NB4 (cell line): ENCODE results near the gene SLC38A10.

Source experiments
- DNase-seq: peaks from one replicate; pipeline ENCODE4 v3.0.0; 2010; ENCODE audit warnings: low read depth
- H3K4me3 ChIP-seq: one replicate; pipeline ENCODE4 v1.5.1; 2011; ENCODE audit warnings: mild to moderate bottlenecking, low read depth, low read length, moderate library complexity
- MYC ChIP-seq: IDR thresholded peaks from 2 replicates; pipeline ENCODE4 v1.6.1; 2011; ENCODE audit warnings: low read depth, low read length
- POLR2A ChIP-seq: IDR thresholded peaks from 2 replicates; pipeline ENCODE4 v1.6.1; 2011; ENCODE audit warnings: mild to moderate bottlenecking; ENCODE audit not compliant: insufficient read length; ENCODE audit errors: extremely low read depth
- TF ChIP-seq, protein P1 (sequence below): IDR thresholded peaks from one replicate; pipeline ENCODE4 v1.5.1; 2012; ENCODE audit warnings: low read depth, low read length
- TF ChIP-seq, protein P2 (sequence below): IDR thresholded peaks from 2 replicates; pipeline ENCODE4 v1.6.1; 2011; ENCODE audit warnings: low read depth, low read length

SLC38A10 gene

DNA sequence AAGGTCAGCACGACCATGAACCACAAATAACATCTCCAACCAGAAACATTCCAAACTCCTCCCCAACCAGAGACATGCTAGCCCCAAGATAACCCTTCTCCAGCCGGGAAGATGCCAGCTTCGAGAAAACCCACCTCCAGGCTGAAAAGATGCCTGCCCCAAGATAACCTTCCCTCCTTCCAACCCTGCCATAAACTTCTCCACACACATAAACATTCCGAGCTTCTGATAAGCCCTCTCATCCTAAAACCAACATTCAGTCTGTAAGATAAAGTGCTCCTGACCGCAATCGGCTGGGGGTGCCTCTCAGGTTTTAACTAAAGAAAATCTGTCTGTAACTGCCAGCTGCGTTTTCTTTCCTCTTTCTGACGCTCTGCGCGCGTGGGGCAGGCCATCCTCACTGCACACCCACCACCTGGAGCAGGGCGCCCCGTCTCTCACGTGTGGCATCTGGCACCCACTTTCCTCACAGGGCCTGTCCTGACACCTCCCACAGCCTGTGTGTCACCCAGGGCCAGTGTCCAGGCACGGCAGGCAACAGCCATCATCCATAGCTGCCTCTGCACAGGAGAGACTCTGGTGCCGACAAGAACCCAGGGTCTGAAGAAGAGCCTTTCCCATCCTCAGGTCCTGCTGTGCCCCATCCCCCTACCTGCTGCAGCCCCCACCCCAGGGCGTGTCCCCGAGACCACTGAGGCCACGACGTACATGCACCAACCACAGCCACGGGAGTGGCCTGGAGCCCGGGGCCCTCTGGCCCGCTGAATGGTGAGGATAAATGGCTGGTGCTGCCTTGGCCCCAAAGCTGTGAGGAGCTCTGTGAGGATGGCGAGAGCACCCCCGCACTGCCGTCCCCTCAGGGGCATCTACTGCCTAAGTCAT lies 59.9 kb downstream of the SLC38A10 start:
- no peak for DNase-seq
- no peak for TF ChIP-seq POLR2A
- TF ChIP-seq, protein P1, sequence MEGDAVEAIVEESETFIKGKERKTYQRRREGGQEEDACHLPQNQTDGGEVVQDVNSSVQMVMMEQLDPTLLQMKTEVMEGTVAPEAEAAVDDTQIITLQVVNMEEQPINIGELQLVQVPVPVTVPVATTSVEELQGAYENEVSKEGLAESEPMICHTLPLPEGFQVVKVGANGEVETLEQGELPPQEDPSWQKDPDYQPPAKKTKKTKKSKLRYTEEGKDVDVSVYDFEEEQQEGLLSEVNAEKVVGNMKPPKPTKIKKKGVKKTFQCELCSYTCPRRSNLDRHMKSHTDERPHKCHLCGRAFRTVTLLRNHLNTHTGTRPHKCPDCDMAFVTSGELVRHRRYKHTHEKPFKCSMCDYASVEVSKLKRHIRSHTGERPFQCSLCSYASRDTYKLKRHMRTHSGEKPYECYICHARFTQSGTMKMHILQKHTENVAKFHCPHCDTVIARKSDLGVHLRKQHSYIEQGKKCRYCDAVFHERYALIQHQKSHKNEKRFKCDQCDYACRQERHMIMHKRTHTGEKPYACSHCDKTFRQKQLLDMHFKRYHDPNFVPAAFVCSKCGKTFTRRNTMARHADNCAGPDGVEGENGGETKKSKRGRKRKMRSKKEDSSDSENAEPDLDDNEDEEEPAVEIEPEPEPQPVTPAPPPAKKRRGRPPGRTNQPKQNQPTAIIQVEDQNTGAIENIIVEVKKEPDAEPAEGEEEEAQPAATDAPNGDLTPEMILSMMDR: no peak
- no peak for TF ChIP-seq MYC
- TF ChIP-seq, protein P2, sequence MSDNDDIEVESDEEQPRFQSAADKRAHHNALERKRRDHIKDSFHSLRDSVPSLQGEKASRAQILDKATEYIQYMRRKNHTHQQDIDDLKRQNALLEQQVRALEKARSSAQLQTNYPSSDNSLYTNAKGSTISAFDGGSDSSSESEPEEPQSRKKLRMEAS: no peak

DNA sequence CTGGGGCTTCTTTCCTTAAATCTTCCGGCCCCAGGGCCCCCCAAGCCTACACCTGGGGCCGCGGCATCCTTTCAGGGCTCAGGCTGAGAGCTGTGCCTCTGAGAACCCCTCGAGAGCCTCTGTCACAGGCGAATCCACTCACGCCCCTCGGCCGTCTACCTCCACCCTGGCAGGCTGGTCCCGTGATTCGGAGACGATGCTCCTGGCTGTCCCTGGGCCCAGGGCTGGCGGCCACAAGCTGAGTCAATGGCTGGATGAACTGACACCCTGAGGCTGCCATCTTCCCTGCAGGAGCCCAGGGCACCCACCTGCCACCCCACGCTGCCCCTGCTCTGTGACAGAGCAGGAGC lies 60.6 kb downstream of the SLC38A10 start:
- TF ChIP-seq MYC (no peak), POLR2A (no peak)
- TF ChIP-seq, protein P2: no peak
- TF ChIP-seq, protein P1: no peak
- no peak overlapping the region for H3K4me3 ChIP-seq
- DNase-seq: no peak

More for the DNA sequence above, 59.9 kb downstream of the SLC38A10 start:
- no peak overlapping the region for H3K4me3 ChIP-seq

DNA sequence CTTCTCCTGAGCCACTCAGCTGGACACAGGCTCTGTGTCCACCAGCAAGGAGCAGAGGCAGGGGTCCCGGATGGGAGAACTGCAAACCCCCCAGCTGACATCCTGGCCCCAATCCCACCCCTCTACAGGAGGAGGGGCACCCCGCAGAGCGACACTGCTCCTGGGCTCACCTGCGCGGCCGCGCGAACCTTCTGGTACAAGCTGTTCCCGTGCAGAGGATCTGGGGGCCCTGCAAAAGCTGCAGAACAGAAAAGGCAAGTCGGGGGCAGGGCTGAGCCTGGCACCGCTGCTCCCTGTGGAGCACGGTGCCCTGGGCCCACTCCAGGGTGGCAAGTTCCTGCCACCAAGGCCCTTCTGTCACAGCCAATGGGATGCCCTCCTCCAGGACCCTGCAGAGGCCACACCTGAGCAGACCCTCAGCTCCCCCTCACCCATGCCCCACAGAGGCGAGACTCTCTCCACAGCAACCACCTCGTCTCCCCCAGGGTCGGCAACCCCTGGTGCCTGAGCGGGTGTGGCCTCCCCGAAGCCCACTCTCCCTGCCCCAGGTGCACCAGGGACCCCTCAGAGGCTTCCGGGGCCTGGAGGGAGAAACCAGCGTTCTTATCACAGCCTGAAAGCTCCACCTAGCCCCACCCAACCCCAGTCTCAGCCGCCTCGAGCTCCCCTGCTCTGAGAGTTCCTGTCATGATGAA lies 61.1 kb downstream of the SLC38A10 start:
- no peak overlapping the region for H3K4me3 ChIP-seq
- TF ChIP-seq, protein P1: no peak
- TF ChIP-seq, protein P2: no peak
- TF ChIP-seq POLR2A: no peak
- TF ChIP-seq MYC: no peak
- no peak for DNase-seq

DNA sequence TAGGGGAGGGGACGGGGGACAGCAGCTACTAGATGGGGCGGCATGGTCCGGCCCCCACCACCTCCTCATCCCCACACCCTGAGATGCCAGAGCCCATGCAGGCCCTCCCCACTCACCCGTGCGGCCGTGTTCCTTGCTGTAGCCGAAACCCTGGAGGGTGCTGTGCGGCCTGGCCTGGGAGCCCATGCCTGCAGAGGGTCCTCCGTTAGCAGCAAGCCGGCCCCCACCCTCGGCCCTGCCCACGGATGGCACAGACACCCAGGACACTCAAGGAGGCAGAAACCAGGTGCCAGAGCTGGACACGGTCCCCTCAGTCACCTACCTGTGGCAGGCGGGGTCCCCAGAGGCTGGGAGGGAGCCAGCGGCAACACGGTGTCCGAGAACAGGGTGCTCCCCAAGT lies 61.8 kb downstream of the SLC38A10 start:
- TF ChIP-seq, protein P1: no peak
- TF ChIP-seq MYC (no peak), POLR2A (no peak)
- TF ChIP-seq, protein P2: no peak
- DNase-seq: no peak
- H3K4me3 ChIP-seq: no peak overlapping the region

DNA sequence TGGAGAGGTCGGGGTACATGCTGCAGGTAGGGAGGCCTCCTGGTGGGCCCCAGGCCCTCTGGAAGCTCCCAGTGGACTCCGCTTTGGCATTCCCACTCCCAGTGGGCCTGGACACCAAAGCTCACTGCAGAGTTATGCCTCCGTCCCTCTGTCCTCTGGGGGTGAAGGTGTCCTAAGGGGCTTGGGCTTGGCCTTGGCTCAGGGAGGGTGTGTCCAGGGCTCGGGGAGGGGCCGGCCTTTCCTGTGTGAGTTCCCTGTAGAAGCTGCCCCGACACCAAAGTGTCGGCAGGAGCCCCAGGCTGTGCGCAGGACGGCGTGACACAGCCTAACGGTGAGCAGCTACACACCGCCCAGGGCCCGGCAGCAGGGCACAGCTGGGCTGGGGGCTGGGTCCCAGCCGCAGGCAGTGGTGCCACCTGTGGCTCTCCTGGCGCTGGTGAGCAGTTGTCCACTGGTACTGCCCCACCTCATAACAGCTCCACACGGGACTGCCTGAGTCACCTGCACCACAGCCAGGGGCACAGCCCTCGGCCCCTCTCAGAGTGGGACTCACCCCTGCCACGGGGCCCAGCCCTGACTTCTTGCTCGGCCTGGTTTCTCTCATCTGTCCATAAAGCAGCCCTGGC lies 62.4 kb downstream of the SLC38A10 start:
- no peak for DNase-seq
- H3K4me3 ChIP-seq: no peak overlapping the region
- TF ChIP-seq, protein P2: no peak
- TF ChIP-seq, protein P1: no peak
- no peak for TF ChIP-seq MYC
- no peak for TF ChIP-seq POLR2A
